Mammary epithelial cell (primary cell): ENCODE data around the gene EPPIN.

Source experiments
- EZH2 ChIP-seq: IDR thresholded peaks from 2 replicates; pipeline ENCODE4 v1.6.1; 2012; ENCODE audit warnings: low read length, inconsistent platforms, borderline replicate concordance
- TF ChIP-seq, protein P1 (sequence below), 2 donors: IDR thresholded peaks in 1 of 2; conservative IDR thresholded peaks in 1 of 2; 2 replicates each; pipeline ENCODE4 v1.5.1; 2011 to 2012; ENCODE audit warnings: inconsistent platforms in 2 of 2, low read length in 2 of 2, mild to moderate bottlenecking in 2 of 2, control low read depth in 1 of 2, low read depth in 1 of 2; ENCODE audit not compliant: insufficient read depth in 1 of 2; ENCODE audit errors: extremely low read depth in 1 of 2

DNA sequence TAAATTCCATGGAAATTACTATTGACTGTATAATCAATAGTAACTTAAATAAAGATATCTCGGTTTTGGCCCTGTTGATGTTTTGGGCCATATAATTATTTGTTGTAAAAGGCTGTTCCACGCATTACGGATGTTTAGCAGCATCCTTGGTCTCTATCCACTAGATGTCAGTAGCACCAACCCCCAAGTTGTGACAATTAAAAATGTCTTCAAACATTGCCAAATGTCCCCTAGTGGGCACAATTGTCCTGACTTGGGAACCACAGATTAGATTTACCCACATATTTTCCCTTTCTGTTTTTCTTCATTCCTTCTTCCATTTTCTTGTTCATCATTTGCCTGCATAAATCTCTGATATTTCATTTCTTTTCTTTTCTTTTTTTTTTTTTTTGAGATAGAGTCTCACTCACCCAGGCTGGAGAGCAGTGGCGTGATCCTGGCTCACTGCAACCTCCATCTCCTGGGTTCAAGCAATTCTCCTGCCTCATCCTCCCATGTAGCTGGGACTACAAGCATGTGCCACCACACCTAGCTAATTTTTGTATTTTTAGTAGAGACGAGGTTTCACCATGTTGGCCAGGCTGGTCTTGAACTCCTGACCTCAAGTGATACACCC is 45.5 kb upstream of the EPPIN start:
- TF ChIP-seq, protein P1, sequence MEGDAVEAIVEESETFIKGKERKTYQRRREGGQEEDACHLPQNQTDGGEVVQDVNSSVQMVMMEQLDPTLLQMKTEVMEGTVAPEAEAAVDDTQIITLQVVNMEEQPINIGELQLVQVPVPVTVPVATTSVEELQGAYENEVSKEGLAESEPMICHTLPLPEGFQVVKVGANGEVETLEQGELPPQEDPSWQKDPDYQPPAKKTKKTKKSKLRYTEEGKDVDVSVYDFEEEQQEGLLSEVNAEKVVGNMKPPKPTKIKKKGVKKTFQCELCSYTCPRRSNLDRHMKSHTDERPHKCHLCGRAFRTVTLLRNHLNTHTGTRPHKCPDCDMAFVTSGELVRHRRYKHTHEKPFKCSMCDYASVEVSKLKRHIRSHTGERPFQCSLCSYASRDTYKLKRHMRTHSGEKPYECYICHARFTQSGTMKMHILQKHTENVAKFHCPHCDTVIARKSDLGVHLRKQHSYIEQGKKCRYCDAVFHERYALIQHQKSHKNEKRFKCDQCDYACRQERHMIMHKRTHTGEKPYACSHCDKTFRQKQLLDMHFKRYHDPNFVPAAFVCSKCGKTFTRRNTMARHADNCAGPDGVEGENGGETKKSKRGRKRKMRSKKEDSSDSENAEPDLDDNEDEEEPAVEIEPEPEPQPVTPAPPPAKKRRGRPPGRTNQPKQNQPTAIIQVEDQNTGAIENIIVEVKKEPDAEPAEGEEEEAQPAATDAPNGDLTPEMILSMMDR (conservative IDR thresholded peaks at IDR 0.05 in 1 of 2, IDR thresholded peaks at IDR 0.05 in 1 of 2; ENCODE audit: extremely low read depth in 1 of 2, insufficient read depth in 1 of 2, low read depth in 1 of 2, low read length in 2 of 2), result peak; percentile 76 to 95
- no peak for TF ChIP-seq EZH2
